BLaER1 (cell line): ENCODE measurements around the gene SLC10A3.

ENCODE experiments used
- H3K27ac ChIP-seq: shearing (Covaris generic); formaldehyde crosslinking; 2 replicates; pipeline ENCODE4 v1.8.1; 2022
- H3K27me3 ChIP-seq: shearing (Covaris generic); formaldehyde crosslinking; 2 replicates; pipeline ENCODE4 v1.8.1; 2022
- H3K36me3 ChIP-seq: shearing (Covaris generic); formaldehyde crosslinking; 2 replicates; pipeline ENCODE4 v1.8.1; 2022
- H3K4me1 ChIP-seq: shearing (Covaris generic); formaldehyde crosslinking; 2 replicates; pipeline ENCODE4 v1.8.1; 2022
- H3K4me2 ChIP-seq: shearing (Covaris generic); formaldehyde crosslinking; 2 replicates; pipeline ENCODE4 v1.8.1; 2022
- H3K4me3 ChIP-seq: shearing (Covaris generic); formaldehyde crosslinking; 2 replicates; pipeline ENCODE4 v1.8.1; 2022
- H3K9ac ChIP-seq: shearing (Covaris generic); formaldehyde crosslinking; 2 replicates; pipeline ENCODE4 v1.8.1; 2022
- H3K9me3 ChIP-seq: shearing (Covaris generic); formaldehyde crosslinking; 2 replicates; pipeline ENCODE4 v1.8.1; 2022
- H4K20me1 ChIP-seq: shearing (Covaris generic); formaldehyde crosslinking; 2 replicates; pipeline ENCODE4 v1.8.1; 2022
- Cebpa-rat ChIP-seq: shearing (Covaris generic); IDR thresholded peaks from 2 replicates; pipeline ENCODE4 v1.8.1; 2022

SLC10A3 gene

GRCh38 chrX:154443992-154444754 is 46.3 kb downstream of the SLC10A3 start, which contains the start of gene FAM50A:
Gene FAM50A, plus strand, starts transcription at chrX:154444141. Its CDS starts 95 bp downstream, at chrX:154444236.
- H3K9me3 ChIP-seq = peaks cover 13% of the 10 kb centered on the region; the same call in 1 of the 2 replicates
- peaks cover 10% of the 10 kb centered on the region for H3K4me1 ChIP-seq
- peaks cover 56% of the 10 kb centered on the region for H4K20me1 ChIP-seq
- peak within 1 kb of the TSS; percentile 71 for H3K4me3 ChIP-seq
- H3K36me3 ChIP-seq = peaks cover 55% of the 10 kb centered on the region
- peak within 1 kb of the TSS; percentile 76 for H3K9ac ChIP-seq
- peaks cover 41% of the 10 kb centered on the region for H3K27me3 ChIP-seq
- TF ChIP-seq Cebpa-rat = no peak
- peak within 1 kb of the TSS; percentile 85 for H3K4me2 ChIP-seq
- peak within 1 kb of the TSS; percentile 70 for H3K27ac ChIP-seq

- Histone ChIP-seq H3K27me3 (peaks cover 35% of the 10 kb centered on the region), H3K4me2 (peak overlapping the region; percentile 85), H3K36me3 (peaks cover 54% of the 10 kb centered on the region), H4K20me1 (peaks cover 56% of the 10 kb centered on the region), H3K27ac (no peak overlapping the region), H3K4me1 (peaks cover 15% of the 10 kb centered on the region), H3K4me3 (peak overlapping the region; percentile 71), H3K9ac (peak overlapping the region; percentile 76; the same call in 1 of the 2 replicates), H3K9me3 (peaks cover 13% of the 10 kb centered on the region; the same call in 1 of the 2 replicates)
- TF ChIP-seq Cebpa-rat = no peak
Measured at GRCh38 chrX:154443479-154443910, 46.9 kb downstream of the SLC10A3 start.

- H3K4me2 ChIP-seq = no peak overlapping the region
- H3K4me3 ChIP-seq = no peak overlapping the region
- TF ChIP-seq Cebpa-rat = no peak
- H3K36me3 ChIP-seq = peaks cover 47% of the 10 kb centered on the region
- H3K27me3 ChIP-seq = peaks cover 23% of the 10 kb centered on the region
- H3K9me3 ChIP-seq = peaks cover 21% of the 10 kb centered on the region
- H4K20me1 ChIP-seq = peaks cover 62% of the 10 kb centered on the region
- H3K27ac ChIP-seq = no peak overlapping the region
- H3K9ac ChIP-seq = no peak overlapping the region
- peaks cover 20% of the 10 kb centered on the region for H3K4me1 ChIP-seq
Measured at GRCh38 chrX:154441984-154442707, 48.3 kb downstream of the SLC10A3 start.

GRCh38 chrX:154441564-154441963 is 48.9 kb downstream of the SLC10A3 start:
- Histone ChIP-seq H3K27me3 (0 out of 2 replicates have a peak, but pooled peaks cover 17% of the 10 kb centered on the region), H3K4me3 (no peak overlapping the region), H3K9me3 (peaks cover 21% of the 10 kb centered on the region), H4K20me1 (peaks cover 62% of the 10 kb centered on the region), H3K4me2 (no peak overlapping the region), H3K36me3 (peaks cover 44% of the 10 kb centered on the region), H3K27ac (no peak overlapping the region), H3K4me1 (peaks cover 20% of the 10 kb centered on the region), H3K9ac (no peak overlapping the region)
- TF ChIP-seq Cebpa-rat = no peak

- Histone ChIP-seq H3K9ac (no peak overlapping the region), H4K20me1 (peaks cover 62% of the 10 kb centered on the region), H3K4me3 (no peak overlapping the region), H3K27ac (no peak overlapping the region), H3K36me3 (peaks cover 36% of the 10 kb centered on the region), H3K4me2 (no peak overlapping the region), H3K27me3 (0 out of 2 replicates have a peak, but pooled peaks cover 9% of the 10 kb centered on the region), H3K4me1 (peaks cover 26% of the 10 kb centered on the region), H3K9me3 (peaks cover 21% of the 10 kb centered on the region)
- no peak for TF ChIP-seq Cebpa-rat
Measured at GRCh38 chrX:154440623-154441357, 49.6 kb downstream of the SLC10A3 start.

GRCh38 chrX:154439841-154440240 is 50.6 kb downstream of the SLC10A3 start:
- Histone ChIP-seq H3K4me2 (no peak overlapping the region), H3K4me3 (no peak overlapping the region), H3K9ac (no peak overlapping the region), H4K20me1 (peaks cover 52% of the 10 kb centered on the region), H3K27ac (no peak overlapping the region), H3K36me3 (peaks cover 43% of the 10 kb centered on the region), H3K4me1 (peaks cover 23% of the 10 kb centered on the region), H3K9me3 (peaks cover 21% of the 10 kb centered on the region), H3K27me3 (0 out of 2 replicates have a peak, but pooled peaks cover 6% of the 10 kb centered on the region)
- TF ChIP-seq Cebpa-rat = no peak

GRCh38 chrX:154437971-154438893 is 52.2 kb downstream of the SLC10A3 start:
- peaks cover 41% of the 10 kb centered on the region for H4K20me1 ChIP-seq
- peak overlapping the region; percentile 80 for H3K4me3 ChIP-seq
- peaks cover 59% of the 10 kb centered on the region for H3K36me3 ChIP-seq
- TF ChIP-seq Cebpa-rat = no peak
- H3K27ac ChIP-seq = no peak overlapping the region
- peaks cover 10% of the 10 kb centered on the region; the same call in 1 of the 2 replicates for H3K27me3 ChIP-seq
- H3K9ac ChIP-seq = peak overlapping the region; percentile 82
- H3K4me1 ChIP-seq = peaks cover 17% of the 10 kb centered on the region
- H3K9me3 ChIP-seq = peaks cover 13% of the 10 kb centered on the region
- peak overlapping the region; percentile 85 for H3K4me2 ChIP-seq
